ENCODE data around the gene NT5C1B. TPM values are rescaled to one million over a fixed set of nuclear protein-coding genes. Genes with fewer than 3 reads are reported as not detected.
"Not testable (repeated sequence)": the region's sequence is repeated elsewhere in the genome, so short reads cannot be mapped to it uniquely, and the experiment has no call there.

The NT5C1B gene
- total RNA-seq (10 to 100 TPM; 18.0 to 59.4 TPM), polyA plus RNA-seq (ENCODE audit: insufficient read depth, low read depth, low replicate concordance) (74.9 TPM)
- long read RNA-seq, donor 1 = 0 reads
- long read RNA-seq, donor 2 = 0 reads

DNA sequence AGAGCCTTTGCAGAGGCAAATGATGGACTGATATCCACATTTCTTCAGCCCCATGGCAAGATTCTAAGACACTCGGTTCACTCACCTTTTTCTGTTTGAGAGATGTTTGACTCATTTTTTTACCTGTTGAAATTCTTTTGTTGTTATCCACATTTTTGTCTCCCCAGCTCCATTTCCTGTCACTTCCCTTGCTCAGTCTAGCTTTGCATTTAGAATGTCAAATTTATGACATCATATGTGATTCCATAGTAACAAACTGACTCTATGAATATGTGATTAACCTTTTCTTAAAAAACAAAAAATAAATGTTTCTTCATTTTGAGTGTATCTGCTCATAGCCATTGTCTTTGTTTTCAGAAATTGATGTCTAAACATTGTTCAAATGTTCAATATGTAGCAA lies at the start of gene NT5C1B:
NT5C1B (minus strand) TSS at position 216 of the 400 bp plus-strand sequence; CDS start at position 115, 101 bp downstream.
- Histone ChIP-seq H3K4me1 (no peaks in the 10 kb centered on the region), H3K27ac (no peak within 1 kb of the TSS), H3K36me3 (ENCODE audit: low read depth, missing control alignments) (no peaks in the 10 kb centered on the region), H3K27me3 (no peaks in the 10 kb centered on the region), H3K9me3 (no peaks in the 10 kb centered on the region), H3K4me3 (no peak within 1 kb of the TSS)
- intact Hi-C loops (cut with DNase I; ENCODE audit: low total_unique reads) = no loop called here
- 86 to 89% methylated on average over 1 of the region's 1 CpG for WGBS, 2 donors
- no peak for DNase-seq
- TF ChIP-seq POLR2A (IDR thresholded peaks at IDR 0.05) = no peak
- TF ChIP-seq, protein P1, sequence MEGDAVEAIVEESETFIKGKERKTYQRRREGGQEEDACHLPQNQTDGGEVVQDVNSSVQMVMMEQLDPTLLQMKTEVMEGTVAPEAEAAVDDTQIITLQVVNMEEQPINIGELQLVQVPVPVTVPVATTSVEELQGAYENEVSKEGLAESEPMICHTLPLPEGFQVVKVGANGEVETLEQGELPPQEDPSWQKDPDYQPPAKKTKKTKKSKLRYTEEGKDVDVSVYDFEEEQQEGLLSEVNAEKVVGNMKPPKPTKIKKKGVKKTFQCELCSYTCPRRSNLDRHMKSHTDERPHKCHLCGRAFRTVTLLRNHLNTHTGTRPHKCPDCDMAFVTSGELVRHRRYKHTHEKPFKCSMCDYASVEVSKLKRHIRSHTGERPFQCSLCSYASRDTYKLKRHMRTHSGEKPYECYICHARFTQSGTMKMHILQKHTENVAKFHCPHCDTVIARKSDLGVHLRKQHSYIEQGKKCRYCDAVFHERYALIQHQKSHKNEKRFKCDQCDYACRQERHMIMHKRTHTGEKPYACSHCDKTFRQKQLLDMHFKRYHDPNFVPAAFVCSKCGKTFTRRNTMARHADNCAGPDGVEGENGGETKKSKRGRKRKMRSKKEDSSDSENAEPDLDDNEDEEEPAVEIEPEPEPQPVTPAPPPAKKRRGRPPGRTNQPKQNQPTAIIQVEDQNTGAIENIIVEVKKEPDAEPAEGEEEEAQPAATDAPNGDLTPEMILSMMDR (IDR thresholded peaks at IDR 0.05) = no peak

DNA sequence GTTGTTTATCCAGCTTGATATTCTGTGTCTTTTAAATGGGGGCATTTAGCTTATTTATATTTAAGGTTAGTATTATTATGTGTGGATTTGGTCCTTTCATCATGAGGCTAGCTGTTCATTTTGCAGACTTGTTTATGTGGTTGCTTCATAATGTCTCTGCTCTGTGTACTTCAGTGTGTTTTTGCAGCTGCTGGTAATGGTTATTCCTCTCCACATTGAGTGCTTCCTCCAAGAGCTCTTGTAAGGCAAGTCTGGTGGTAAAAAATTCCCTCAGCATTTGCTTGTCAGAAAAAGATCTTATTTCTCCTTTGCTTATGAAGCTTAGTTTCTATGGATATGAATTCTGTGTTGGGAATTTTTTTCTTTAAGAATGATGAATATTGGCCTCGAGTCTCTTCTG lies 47.8 kb upstream of the NT5C1B start:
- no peak for DNase-seq
- no peak overlapping the region for H3K4me3 ChIP-seq
- no peaks in the 10 kb centered on the region for H3K36me3 ChIP-seq (ENCODE audit: low read depth, missing control alignments)
- no peaks in the 10 kb centered on the region for H3K9me3 ChIP-seq
- no peaks in the 10 kb centered on the region for H3K27me3 ChIP-seq
- no peak overlapping the region for H3K27ac ChIP-seq
- WGBS, 2 donors = 61 to 89% methylated on average over 1 of the region's 1 CpG
- intact Hi-C loops (cut with DNase I; ENCODE audit: low total_unique reads) = no loop called here
- H3K4me1 ChIP-seq = no peaks in the 10 kb centered on the region
- TF ChIP-seq POLR2A (IDR thresholded peaks at IDR 0.05) = no peak
- TF ChIP-seq, protein P1 (IDR thresholded peaks at IDR 0.05) = no peak

DNA sequence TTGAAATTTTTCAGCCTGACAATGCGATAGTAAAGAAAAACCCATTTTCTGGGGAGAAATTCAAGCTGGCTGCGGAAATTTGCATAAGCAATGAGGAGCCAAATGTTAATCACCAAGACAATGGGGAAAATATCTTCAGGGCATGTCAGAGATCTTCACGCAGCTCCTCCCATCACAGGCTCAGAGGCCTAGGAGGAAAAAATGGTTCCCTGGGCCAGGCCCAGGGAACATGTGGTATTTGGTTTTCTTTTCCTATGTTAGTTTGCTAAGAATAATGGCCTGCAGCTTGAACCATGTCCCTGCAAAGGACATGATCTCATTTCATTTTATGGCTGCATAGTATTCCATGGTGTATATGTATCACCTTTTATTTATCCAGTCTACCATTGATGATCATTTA lies 43.3 kb upstream of the NT5C1B start:
- H3K4me1 ChIP-seq; intact Hi-C loops (cut with DNase I; ENCODE audit: low total_unique reads); H3K4me3 ChIP-seq; H3K9me3 ChIP-seq; H3K27ac ChIP-seq; H3K27me3 ChIP-seq; DNase-seq; H3K36me3 ChIP-seq (ENCODE audit: low read depth, missing control alignments): not testable (repeated sequence)
- WGBS, 2 donors = 84 to 90% methylated on average over 3 of the region's 3 CpGs

DNA sequence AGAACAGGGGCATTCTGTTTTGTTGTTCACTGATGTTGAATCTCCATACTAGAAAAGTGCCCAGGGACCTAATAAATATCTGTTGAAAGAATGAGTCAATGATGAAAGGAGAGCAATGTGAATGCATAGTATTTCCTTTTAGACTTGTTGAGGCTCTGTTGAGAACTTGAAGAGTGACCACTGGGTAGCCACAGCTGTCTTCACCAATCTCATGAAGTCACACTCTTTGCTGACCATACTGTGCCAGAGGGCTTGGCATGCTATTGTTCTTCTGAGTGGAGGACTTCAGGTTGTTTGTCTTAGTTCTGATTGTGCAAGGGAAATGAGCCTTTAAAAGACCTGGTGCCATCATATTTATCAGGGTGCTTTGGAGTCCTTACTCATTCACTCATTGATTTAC lies 41.6 kb upstream of the NT5C1B start:
- Histone ChIP-seq H3K4me3 (no peak overlapping the region), H3K27ac (no peak overlapping the region), H3K27me3 (no peaks in the 10 kb centered on the region), H3K9me3 (no peaks in the 10 kb centered on the region), H3K36me3 (ENCODE audit: low read depth, missing control alignments) (no peaks in the 10 kb centered on the region), H3K4me1 (peaks cover 2% of the 10 kb centered on the region)
- no peak for DNase-seq
- TF ChIP-seq POLR2A (IDR thresholded peaks at IDR 0.05) = no peak
- intact Hi-C loops (cut with DNase I; ENCODE audit: low total_unique reads) = no loop called here

DNA sequence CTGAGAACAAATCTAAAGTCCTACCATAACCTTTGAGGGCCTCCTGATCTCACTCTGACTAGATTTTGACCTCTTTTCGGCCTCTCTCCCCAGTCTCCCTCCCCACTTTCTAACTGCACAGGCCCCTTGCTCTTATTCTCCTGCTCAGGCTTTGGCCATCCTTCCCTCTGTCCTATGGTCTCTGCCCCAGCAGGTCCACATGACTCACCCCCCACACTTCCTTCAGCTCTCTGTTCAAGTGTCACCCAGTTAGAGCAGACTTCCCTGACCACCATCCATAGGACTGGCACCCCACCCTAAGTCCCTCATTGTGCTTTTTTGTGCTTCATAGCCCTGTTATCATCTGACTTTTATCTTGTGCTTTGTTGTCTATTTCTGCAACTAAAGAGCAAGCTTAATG lies 41.2 kb upstream of the NT5C1B start:
- Histone ChIP-seq H3K4me1 (peaks cover 6% of the 10 kb centered on the region), H3K36me3 (ENCODE audit: low read depth, missing control alignments) (no peaks in the 10 kb centered on the region), H3K27me3 (no peaks in the 10 kb centered on the region), H3K27ac (no peak overlapping the region), H3K4me3 (no peak overlapping the region), H3K9me3 (no peaks in the 10 kb centered on the region)
- TF ChIP-seq POLR2A (IDR thresholded peaks at IDR 0.05) = no peak
- TF ChIP-seq, protein P1 (IDR thresholded peaks at IDR 0.05) = no peak
- intact Hi-C loops (cut with DNase I; ENCODE audit: low total_unique reads) = no loop called here
- no peak for DNase-seq
- 88 to 100% methylated on average over 1 of the region's 1 CpG for WGBS, 2 donors

DNA sequence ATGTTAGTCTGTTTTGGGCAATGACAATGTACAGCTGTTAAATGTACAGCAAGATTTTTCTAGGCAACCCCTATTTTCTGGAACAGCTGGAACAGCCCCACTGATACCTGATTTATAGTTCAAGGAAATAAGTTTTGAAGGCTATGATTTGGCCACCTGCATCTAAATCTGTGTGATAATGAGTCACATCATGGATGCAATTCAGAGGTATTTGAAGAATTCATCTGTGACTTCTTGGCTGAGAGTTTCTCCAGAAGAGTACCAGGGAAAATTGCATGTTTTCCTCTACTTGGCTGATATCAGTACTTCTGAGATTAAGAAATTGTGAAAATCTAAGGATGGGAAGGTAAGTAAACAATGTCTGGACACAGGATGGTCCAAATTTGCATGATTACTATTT lies 40.7 kb upstream of the NT5C1B start:
- no peak for DNase-seq
- peaks cover 7% of the 10 kb centered on the region for H3K4me1 ChIP-seq

More for the DNA sequence above, 40.7 kb upstream of the NT5C1B start:
- intact Hi-C loops (cut with DNase I; ENCODE audit: low total_unique reads) = no loop called here
- TF ChIP-seq POLR2A (IDR thresholded peaks at IDR 0.05) = no peak
- TF ChIP-seq, protein P1 (IDR thresholded peaks at IDR 0.05) = no peak
- no peak overlapping the region for H3K4me3 ChIP-seq
- no peaks in the 10 kb centered on the region for H3K9me3 ChIP-seq
- H3K27ac ChIP-seq = no peak overlapping the region
- H3K36me3 ChIP-seq (ENCODE audit: low read depth, missing control alignments) = no peaks in the 10 kb centered on the region
- no peaks in the 10 kb centered on the region for H3K27me3 ChIP-seq

Measured in testis (tissue), 5 donors.